OCI-LY3 (cell line): Measurements from ENCODE around the gene TMEM151A.

Experiments used
- H2AFZ ChIP-seq: fragments of 200-600, 300-600 bp; shearing (Covaris generic); 2 replicates; pipeline ENCODE4 v1.6.0; 2014; ENCODE audit warnings: antibody characterized with exemption, low read depth, low read length
- H3K27ac ChIP-seq: fragments of 200-600, 300-600 bp; sonication (generic); 2 replicates; pipeline ENCODE4 v1.5.1; 2014; ENCODE audit warnings: mild to moderate bottlenecking, low read length, moderate library complexity, mixed read lengths
- H3K27me3 ChIP-seq: fragments of 200-600, 300-600 bp; sonication (generic); 2 replicates; pipeline ENCODE4 v1.6.1; 2014; ENCODE audit warnings: low read depth, low read length, mixed read lengths
- H3K36me3 ChIP-seq: fragments of 200-600, 300-600 bp; sonication (generic); replicated peaks from 2 replicates; pipeline ENCODE3; 2014; ENCODE audit warnings: low read depth, low read length, mixed read lengths
- H3K4me1 ChIP-seq: fragments of 300-600, 200-600 bp; sonication (generic); 2 replicates; pipeline ENCODE4 v1.6.1; 2014; ENCODE audit warnings: low read length, mixed read lengths
- H3K4me2 ChIP-seq: fragments of 200-600, 300-600 bp; sonication (generic); 2 replicates; pipeline ENCODE4 v1.6.1; 2014; ENCODE audit warnings: low read length, mixed read lengths
- H3K4me3 ChIP-seq: fragments of 300-600, 200-600 bp; sonication (generic); 2 replicates; pipeline ENCODE4 v1.5.1; 2014; ENCODE audit warnings: antibody characterized with exemption, mild to moderate bottlenecking, low read length, moderate library complexity
- H3K79me2 ChIP-seq: fragments of 300-600, 200-600 bp; shearing (Covaris generic); 2 replicates; pipeline ENCODE4 v1.6.1; 2014; ENCODE audit warnings: mild to moderate bottlenecking, low read length, mixed read lengths
- H3K9ac ChIP-seq: fragments of 300-600, 200-600 bp; shearing (Covaris generic); 2 replicates; pipeline ENCODE4 v1.6.0; 2014; ENCODE audit warnings: mild to moderate bottlenecking, low read length, moderate library complexity
- H3K9me3 ChIP-seq: fragments of 200-600, 300-600 bp; shearing (Covaris generic); 2 replicates; pipeline ENCODE4 v1.6.1; 2014; ENCODE audit warnings: low read length, mixed read lengths; ENCODE audit not compliant: insufficient read depth
- H4K20me1 ChIP-seq: fragments of 200-600, 300-600 bp; sonication (generic); 2 replicates; pipeline ENCODE4 v1.6.1; 2016; ENCODE audit warnings: low read length, mixed read lengths; ENCODE audit not compliant: insufficient read depth
- CTCF ChIP-seq: fragments of 200-600, 300-600 bp; sonication (generic); IDR thresholded peaks from 2 replicates; pipeline ENCODE4 v1.5.1; 2014; ENCODE audit warnings: antibody characterized with exemption, low read length, low read depth
- EZH2phosphoT487 ChIP-seq: fragments of 200-600 bp; shearing (Covaris generic); IDR thresholded peaks from 2 replicates; pipeline ENCODE4 v1.6.1; 2018; ENCODE audit warnings: antibody characterized with exemption, mixed run types, low read depth

The TMEM151A gene

GRCh38 chr11:66264914-66265313, 26.8 kb upstream of the TMEM151A start:
- TF ChIP-seq CTCF: peak; percentile 64
- no peak for TF ChIP-seq EZH2phosphoT487
- H3K4me3 ChIP-seq: no peak overlapping the region
- no peak overlapping the region for H3K4me2 ChIP-seq
- H2AFZ ChIP-seq: no peak overlapping the region
- H3K9ac ChIP-seq: no peak overlapping the region
- H3K9me3 ChIP-seq: no peaks in the 10 kb centered on the region
- peaks cover 13% of the 10 kb centered on the region for H3K79me2 ChIP-seq
- H3K27ac ChIP-seq: no peak overlapping the region
- H4K20me1 ChIP-seq: peaks cover 3% of the 10 kb centered on the region; the same call in 1 of the 2 replicates
- peaks cover 16% of the 10 kb centered on the region for H3K36me3 ChIP-seq
- no peaks in the 10 kb centered on the region for H3K27me3 ChIP-seq
- H3K4me1 ChIP-seq: peaks cover 7% of the 10 kb centered on the region

DNA sequence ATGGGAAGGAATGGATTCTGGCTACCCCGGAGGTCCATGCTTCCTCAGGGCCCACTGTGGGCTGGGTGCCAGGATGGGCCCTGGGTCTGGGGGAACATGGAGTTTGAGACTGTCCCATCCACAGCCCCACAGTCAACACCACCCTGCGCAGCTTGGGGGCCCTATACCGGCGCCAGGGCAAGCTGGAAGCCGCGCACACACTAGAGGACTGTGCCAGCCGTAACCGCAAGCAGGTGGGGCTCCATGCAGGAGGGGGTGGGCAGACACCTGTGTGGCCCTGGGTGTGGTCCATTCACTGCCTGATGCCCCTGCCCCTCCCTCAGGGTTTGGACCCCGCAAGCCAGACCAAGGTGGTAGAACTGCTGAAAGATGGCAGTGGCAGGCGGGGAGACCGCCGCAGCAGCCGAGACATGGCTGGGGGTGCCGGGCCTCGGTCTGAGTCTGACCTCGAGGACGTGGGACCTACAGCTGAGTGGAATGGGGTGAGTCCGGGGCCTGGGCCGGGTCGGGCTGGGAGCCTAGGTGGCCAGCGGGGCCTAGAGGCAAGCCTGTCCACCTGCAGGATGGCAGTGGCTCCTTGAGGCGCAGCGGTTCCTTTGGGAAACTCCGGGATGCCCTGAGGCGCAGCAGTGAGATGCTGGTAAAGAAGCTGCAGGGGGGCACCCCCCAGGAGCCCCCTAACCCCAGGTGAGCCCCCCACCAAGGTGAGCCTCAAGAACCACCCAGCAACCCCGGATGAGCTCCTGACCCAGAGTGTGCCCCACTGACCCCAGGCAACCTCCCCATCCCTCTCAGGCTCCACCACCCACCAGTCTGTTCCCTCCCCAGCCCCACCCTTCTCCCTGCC, 25.9 kb upstream of the TMEM151A start:
- Histone ChIP-seq H3K4me2 (no peak overlapping the region), H3K79me2 (peaks cover 21% of the 10 kb centered on the region), H3K36me3 (peaks cover 14% of the 10 kb centered on the region), H3K9me3 (no peaks in the 10 kb centered on the region), H4K20me1 (peaks cover 9% of the 10 kb centered on the region), H3K4me3 (no peak overlapping the region), H3K4me1 (peaks cover 7% of the 10 kb centered on the region), H2AFZ (no peak overlapping the region), H3K9ac (no peak overlapping the region), H3K27ac (no peak overlapping the region), H3K27me3 (no peaks in the 10 kb centered on the region)
- no peak for TF ChIP-seq EZH2phosphoT487
- TF ChIP-seq CTCF: no peak

GRCh38 chr11:66266378-66267038, 25.2 kb upstream of the TMEM151A start:
- Histone ChIP-seq H3K36me3 (peaks cover 17% of the 10 kb centered on the region), H3K4me2 (no peak overlapping the region)

More at GRCh38 chr11:66266378-66267038, 25.2 kb upstream of the TMEM151A start:
- H2AFZ ChIP-seq: no peak overlapping the region
- no peaks in the 10 kb centered on the region for H3K27me3 ChIP-seq
- no peak overlapping the region for H3K9ac ChIP-seq
- TF ChIP-seq CTCF (no peak), EZH2phosphoT487 (no peak)
- no peak overlapping the region for H3K27ac ChIP-seq
- peaks cover 7% of the 10 kb centered on the region for H3K4me1 ChIP-seq
- H3K9me3 ChIP-seq: no peaks in the 10 kb centered on the region
- no peak overlapping the region for H3K4me3 ChIP-seq
- H4K20me1 ChIP-seq: peaks cover 10% of the 10 kb centered on the region
- peaks cover 24% of the 10 kb centered on the region for H3K79me2 ChIP-seq
